ENCODE results near the gene CCDC28B. TPM values are rescaled to one million over a fixed set of nuclear protein-coding genes. Genes with fewer than 3 reads are reported as not detected.

Gene CCDC28B
- total RNA-seq, 2 experiments from 2014 or later: 71.4 to 72.8 TPM

Other genes starting within 250 kb of the CCDC28B start
- 100 to 1,000 TPM; 194 to 197 TPM for gene KHDRBS1, start 186.7 kb upstream of the CCDC28B start, total RNA-seq
- 10 to 100 TPM; 32.6 to 36.2 TPM for gene TMEM39B, start 127.7 kb upstream of the CCDC28B start, total RNA-seq
- gene KPNA6, start 92.5 kb upstream of the CCDC28B start, total RNA-seq: 10 to 100 TPM; 65.7 to 67.2 TPM
- gene TXLNA, start 20.9 kb upstream of the CCDC28B start, total RNA-seq: 10 to 100 TPM; 79.7 to 79.8 TPM
- 1 to 10 TPM; 6.1 to 6.3 TPM for gene IQCC, start 5.1 kb downstream of the CCDC28B start, total RNA-seq
- gene DCDC2B, start 8.5 kb downstream of the CCDC28B start, total RNA-seq: not detected
- 10 to 100 TPM; 10.6 TPM for gene TMEM234, start 21.8 kb downstream of the CCDC28B start, total RNA-seq
- 100 to 1,000 TPM; 194 to 196 TPM for gene EIF3I, start 21.8 kb downstream of the CCDC28B start, total RNA-seq
- gene FAM167B, start 46.6 kb downstream of the CCDC28B start, total RNA-seq: under 1 TPM; 0.78 to 0.90 TPM
- gene LCK, start 50.7 kb downstream of the CCDC28B start, total RNA-seq: 100 to 1,000 TPM; 464 to 488 TPM
- 100 to 1,000 TPM; 219 to 227 TPM for gene HDAC1, start 91.5 kb downstream of the CCDC28B start, total RNA-seq
- gene MARCKSL1, start 135.6 kb downstream of the CCDC28B start, total RNA-seq: 10 to 100 TPM; 23.1 to 26.1 TPM
- 1 to 10 TPM; 2.6 to 3.2 TPM for gene FAM229A, start 161.9 kb downstream of the CCDC28B start, total RNA-seq
- under 1 TPM in 1 of 2 experiments, not detected in 1; 0.21 TPM for gene TSSK3, start 161.9 kb downstream of the CCDC28B start, total RNA-seq
- 10 to 100 TPM; 37.3 to 38.5 TPM for gene BSDC1, start 193.8 kb downstream of the CCDC28B start, total RNA-seq

All from activated CD8-positive, alpha-beta T cell treated with anti-CD3 and anti-CD28 coated beads, Interleukin-2, amount 10 ng/mL, durations not matched to agents 7 days and 5 days (primary cell).